Esophagus squamous epithelium (tissue), 4 donors: Measurements from ENCODE around the gene TTC17.

Experiments
- POLR2A ChIP-seq, 4 donors: fragments of 450-650 bp; IDR thresholded peaks; one replicate each; pipeline ENCODE4 v1.6.1; 2017; ENCODE audit warnings: antibody characterized with exemption in 4 of 4, mild to moderate bottlenecking in 4 of 4, moderate library complexity in 3 of 4
- TF ChIP-seq, protein P1 (sequence below), 6 experiments: fragments of 450-650 bp in 4 of 6; fragments of 200-600 bp in 2 of 6; sonication (generic) in 2 of 6; IDR thresholded peaks; one replicate each; pipeline ENCODE4 v1.5.1; 2016 to 2019; ENCODE audit warnings: antibody characterized with exemption in 6 of 6, mild to moderate bottlenecking in 4 of 6, moderate library complexity in 4 of 6

DNA sequence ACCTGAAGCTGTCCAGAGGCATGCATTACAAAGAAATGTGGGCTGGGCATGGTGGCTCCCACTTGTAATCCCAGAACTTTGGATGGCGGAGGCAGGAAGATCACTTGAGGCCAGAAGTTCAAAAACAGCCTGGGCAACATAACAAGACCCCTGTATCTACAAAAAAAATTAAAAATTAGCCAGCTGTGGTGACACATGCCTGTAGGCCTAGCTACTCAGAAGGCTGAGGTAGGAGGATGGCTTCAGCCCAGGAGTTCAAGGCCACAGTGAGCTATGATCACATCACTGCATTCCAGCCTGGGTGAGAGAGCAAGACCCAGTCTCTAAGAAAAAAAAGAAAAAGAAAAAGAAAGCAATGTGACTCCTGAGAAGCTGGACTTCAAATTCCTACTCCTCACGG is 183.3 kb downstream of the TTC17 start:
- TF ChIP-seq, protein P1, sequence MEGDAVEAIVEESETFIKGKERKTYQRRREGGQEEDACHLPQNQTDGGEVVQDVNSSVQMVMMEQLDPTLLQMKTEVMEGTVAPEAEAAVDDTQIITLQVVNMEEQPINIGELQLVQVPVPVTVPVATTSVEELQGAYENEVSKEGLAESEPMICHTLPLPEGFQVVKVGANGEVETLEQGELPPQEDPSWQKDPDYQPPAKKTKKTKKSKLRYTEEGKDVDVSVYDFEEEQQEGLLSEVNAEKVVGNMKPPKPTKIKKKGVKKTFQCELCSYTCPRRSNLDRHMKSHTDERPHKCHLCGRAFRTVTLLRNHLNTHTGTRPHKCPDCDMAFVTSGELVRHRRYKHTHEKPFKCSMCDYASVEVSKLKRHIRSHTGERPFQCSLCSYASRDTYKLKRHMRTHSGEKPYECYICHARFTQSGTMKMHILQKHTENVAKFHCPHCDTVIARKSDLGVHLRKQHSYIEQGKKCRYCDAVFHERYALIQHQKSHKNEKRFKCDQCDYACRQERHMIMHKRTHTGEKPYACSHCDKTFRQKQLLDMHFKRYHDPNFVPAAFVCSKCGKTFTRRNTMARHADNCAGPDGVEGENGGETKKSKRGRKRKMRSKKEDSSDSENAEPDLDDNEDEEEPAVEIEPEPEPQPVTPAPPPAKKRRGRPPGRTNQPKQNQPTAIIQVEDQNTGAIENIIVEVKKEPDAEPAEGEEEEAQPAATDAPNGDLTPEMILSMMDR (IDR thresholded peaks at IDR 0.05), result no peak
- TF ChIP-seq POLR2A (IDR thresholded peaks at IDR 0.05), result no peak
